Kidney (tissue), 14 donors: ENCODE measurements around the gene UBAC2. TPM values are rescaled to one million over a fixed set of nuclear protein-coding genes. Genes with fewer than 3 reads are reported as not detected.

Experiments used
- DNase-seq, 5 donors: peaks; one replicate each; pipeline ENCODE4 v3.0.0-alpha.2; 2013 to 2020
- FAIRE-seq: peaks from 2 replicates; lab custom pipeline; 2012; peaks lifted over from hg19 to GRCh38; lab: Jason Lieb, UNC
- H3K27ac ChIP-seq, 2 donors: one replicate each; pipeline ENCODE4 v1.7.0; 2013; ENCODE audit warnings: low read depth in 2 of 2, low read length in 2 of 2, inconsistent platforms in 1 of 2
- H3K27me3 ChIP-seq: one replicate; pipeline ENCODE4 v1.7.1; 2013; ENCODE audit warnings: low read length, inconsistent platforms; ENCODE audit not compliant: control insufficient read depth, insufficient read depth
- H3K36me3 ChIP-seq, 3 donors: one replicate each; pipeline versions ENCODE4 v1.7.0 to v1.7.1; 2013; ENCODE audit warnings: low read length in 3 of 3, control low read depth in 1 of 3, inconsistent platforms in 1 of 3; ENCODE audit not compliant: insufficient read depth in 3 of 3, control insufficient read depth in 2 of 3
- H3K4me1 ChIP-seq, 3 donors: one replicate each; pipeline versions ENCODE4 v1.7.0 to v1.7.1; 2013; ENCODE audit warnings: low read length in 3 of 3, inconsistent platforms in 1 of 3, low read depth in 1 of 3; ENCODE audit not compliant: control insufficient read depth in 2 of 3, insufficient read depth in 2 of 3
- H3K4me3 ChIP-seq, 3 donors: one replicate each; pipeline versions ENCODE4 v1.7.0 to v1.8.1; 2013; ENCODE audit warnings: low read length in 3 of 3, control low read depth in 1 of 3, inconsistent platforms in 1 of 3
- H3K9ac ChIP-seq, 3 donors: one replicate each; pipeline versions ENCODE4 v1.7.0 to v1.7.1; 2013; ENCODE audit warnings: low read length in 3 of 3, control low read depth in 1 of 3, inconsistent platforms in 1 of 3
- H3K9me3 ChIP-seq, 3 donors: one replicate each; pipeline versions ENCODE4 v1.7.0 to v1.7.1; 2013; ENCODE audit warnings: low read length in 3 of 3, control low read depth in 1 of 3, inconsistent platforms in 1 of 3; ENCODE audit not compliant: control insufficient read depth in 2 of 3, insufficient read depth in 1 of 3
- CTCF ChIP-seq: IDR thresholded peaks from 3 replicates; pipeline ENCODE4 v1.5.1; 2012; ENCODE audit warnings: mild to moderate bottlenecking, moderate library complexity, borderline replicate concordance; ENCODE audit not compliant: insufficient read depth; ENCODE audit errors: extremely low read depth
- intact Hi-C: fragments of 100-400 bp; cut with DNase I; formaldehyde crosslinking; loops from one replicate; pipeline ENCODE4 v1.11.1; 2022
- polyA plus RNA-seq: library from polyadenylated mRNA; stranded (reverse); fragments of 350-450 nt; fragmentation: Illumina TruSeq; extraction: RNeasy Lipid Tissue Mini Kit (QIAGEN cat#74804); gene quantifications from one replicate; pipeline ENCODE4 v1.2.3, GENCODE V29; 2014; ENCODE audit warnings: low read depth, low replicate concordance; ENCODE audit not compliant: insufficient read depth
- total RNA-seq: library from RNA; stranded (reverse); fragmentation: NEBNext Ultra II Directional; extraction: Animal tissue kit (Norgen Biotek cat#: 25700); gene quantifications from one replicate; pipeline ENCODE4 v1.2.1, GENCODE V29; 2021
- donor health status: control.
- donor health status: control.
- donor health status: control.
- donor health status: control.
- donor health status: control.
- donor health status: DM: yes; HTN: yes; CAD: no.
- donor health status: Normal renal cell carcinoma (clear cell type).

Gene UBAC2
- total and polyA plus RNA-seq, 2 donors from 2014 or later = 61.8 to 77.5 TPM

GRCh38 chr13:99418103-99418842 is 217.6 kb downstream of the UBAC2 start:
- Histone ChIP-seq H3K9me3 (no peaks in the 10 kb centered on the region), H3K36me3 (no peaks in the 10 kb centered on the region), H3K27me3 (no peaks in the 10 kb centered on the region), H3K4me1 (peaks cover 0 to 5% (median 0%) of the 10 kb centered on the region in 3 donors), H3K9ac (no peak overlapping the region), H3K4me3 (no peak overlapping the region), H3K27ac (no peak overlapping the region)
- no peak for TF ChIP-seq CTCF
- peak in 1 of 5 donors; percentile 21 for DNase-seq
- no peak for FAIRE-seq
- intact Hi-C loops = no loop called here

GRCh38 chr13:99418843-99419140 is 218.1 kb downstream of the UBAC2 start:
- H3K9me3 ChIP-seq = no peaks in the 10 kb centered on the region
- H3K4me1 ChIP-seq = peaks cover 0 to 5% (median 0%) of the 10 kb centered on the region in 3 donors
- H3K4me3 ChIP-seq = no peak overlapping the region
- DNase-seq (peak in 1 of 5 donors; percentile 16), FAIRE-seq (no peak)
- no peaks in the 10 kb centered on the region for H3K27me3 ChIP-seq
- H3K9ac ChIP-seq = no peak overlapping the region
- no peaks in the 10 kb centered on the region for H3K36me3 ChIP-seq
- TF ChIP-seq CTCF = no peak
- no peak overlapping the region for H3K27ac ChIP-seq
- intact Hi-C loops = no loop called here

- H3K36me3 ChIP-seq = no peaks in the 10 kb centered on the region
- DNase-seq (peak in 1 of 5 donors; percentile 18), FAIRE-seq (no peak)
- H3K27ac ChIP-seq = no peak overlapping the region
- peaks cover 0 to 5% (median 0%) of the 10 kb centered on the region in 3 donors for H3K4me1 ChIP-seq
- no peak for TF ChIP-seq CTCF
- peak overlapping the region in 1 of 3 donors; percentile 39 for H3K4me3 ChIP-seq
- no peaks in the 10 kb centered on the region for H3K27me3 ChIP-seq
- H3K9ac ChIP-seq = no peak overlapping the region
- no peaks in the 10 kb centered on the region for H3K9me3 ChIP-seq
- intact Hi-C loops = no loop called here
These were observed 219.1 kb downstream of the UBAC2 start for GRCh38 chr13:99419591-99420243.
